ENCODE data around the gene PNMT. TPM values are rescaled to one million over a fixed set of nuclear protein-coding genes. Genes with fewer than 3 reads are reported as not detected.

PNMT gene
- total RNA-seq, 1 donor from 2014 or later: not detected

GRCh38 chr17:39638317-39638716, 29.9 kb upstream of the PNMT start:
- H3K27ac Mint-ChIP-seq (ENCODE audit: unreplicated experiment): no peak overlapping the region
- peaks cover 7% of the 10 kb centered on the region for H3K9me3 Mint-ChIP-seq (ENCODE audit: unreplicated experiment)
- no peak for DNase-seq
- TF ChIP-seq, protein P1, sequence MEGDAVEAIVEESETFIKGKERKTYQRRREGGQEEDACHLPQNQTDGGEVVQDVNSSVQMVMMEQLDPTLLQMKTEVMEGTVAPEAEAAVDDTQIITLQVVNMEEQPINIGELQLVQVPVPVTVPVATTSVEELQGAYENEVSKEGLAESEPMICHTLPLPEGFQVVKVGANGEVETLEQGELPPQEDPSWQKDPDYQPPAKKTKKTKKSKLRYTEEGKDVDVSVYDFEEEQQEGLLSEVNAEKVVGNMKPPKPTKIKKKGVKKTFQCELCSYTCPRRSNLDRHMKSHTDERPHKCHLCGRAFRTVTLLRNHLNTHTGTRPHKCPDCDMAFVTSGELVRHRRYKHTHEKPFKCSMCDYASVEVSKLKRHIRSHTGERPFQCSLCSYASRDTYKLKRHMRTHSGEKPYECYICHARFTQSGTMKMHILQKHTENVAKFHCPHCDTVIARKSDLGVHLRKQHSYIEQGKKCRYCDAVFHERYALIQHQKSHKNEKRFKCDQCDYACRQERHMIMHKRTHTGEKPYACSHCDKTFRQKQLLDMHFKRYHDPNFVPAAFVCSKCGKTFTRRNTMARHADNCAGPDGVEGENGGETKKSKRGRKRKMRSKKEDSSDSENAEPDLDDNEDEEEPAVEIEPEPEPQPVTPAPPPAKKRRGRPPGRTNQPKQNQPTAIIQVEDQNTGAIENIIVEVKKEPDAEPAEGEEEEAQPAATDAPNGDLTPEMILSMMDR (IDR thresholded peaks at IDR 0.05; ENCODE audit: partially characterized antibody, unreplicated experiment): no peak
- H3K36me3 Mint-ChIP-seq (ENCODE audit: unreplicated experiment): no peaks in the 10 kb centered on the region
- peaks cover 9% of the 10 kb centered on the region for H3K4me1 Mint-ChIP-seq (ENCODE audit: low read depth, unreplicated experiment)
- H3K4me3 Mint-ChIP-seq (ENCODE audit: unreplicated experiment): peak overlapping the region; percentile 96
- H3K27me3 Mint-ChIP-seq (ENCODE audit: unreplicated experiment): peaks cover 7% of the 10 kb centered on the region

GRCh38 chr17:39639043-39639442, 29.2 kb upstream of the PNMT start:
- no peaks in the 10 kb centered on the region for H3K36me3 Mint-ChIP-seq (ENCODE audit: unreplicated experiment)
- TF ChIP-seq, protein P1 (IDR thresholded peaks at IDR 0.05; ENCODE audit: partially characterized antibody, unreplicated experiment): no peak
- H3K4me3 Mint-ChIP-seq (ENCODE audit: unreplicated experiment): no peak overlapping the region
- peaks cover 9% of the 10 kb centered on the region for H3K27me3 Mint-ChIP-seq (ENCODE audit: unreplicated experiment)
- DNase-seq: no peak
- H3K9me3 Mint-ChIP-seq (ENCODE audit: unreplicated experiment): peaks cover 4% of the 10 kb centered on the region
- H3K4me1 Mint-ChIP-seq (ENCODE audit: low read depth, unreplicated experiment): peaks cover 9% of the 10 kb centered on the region
- H3K27ac Mint-ChIP-seq (ENCODE audit: unreplicated experiment): peak overlapping the region; percentile 1

DNA sequence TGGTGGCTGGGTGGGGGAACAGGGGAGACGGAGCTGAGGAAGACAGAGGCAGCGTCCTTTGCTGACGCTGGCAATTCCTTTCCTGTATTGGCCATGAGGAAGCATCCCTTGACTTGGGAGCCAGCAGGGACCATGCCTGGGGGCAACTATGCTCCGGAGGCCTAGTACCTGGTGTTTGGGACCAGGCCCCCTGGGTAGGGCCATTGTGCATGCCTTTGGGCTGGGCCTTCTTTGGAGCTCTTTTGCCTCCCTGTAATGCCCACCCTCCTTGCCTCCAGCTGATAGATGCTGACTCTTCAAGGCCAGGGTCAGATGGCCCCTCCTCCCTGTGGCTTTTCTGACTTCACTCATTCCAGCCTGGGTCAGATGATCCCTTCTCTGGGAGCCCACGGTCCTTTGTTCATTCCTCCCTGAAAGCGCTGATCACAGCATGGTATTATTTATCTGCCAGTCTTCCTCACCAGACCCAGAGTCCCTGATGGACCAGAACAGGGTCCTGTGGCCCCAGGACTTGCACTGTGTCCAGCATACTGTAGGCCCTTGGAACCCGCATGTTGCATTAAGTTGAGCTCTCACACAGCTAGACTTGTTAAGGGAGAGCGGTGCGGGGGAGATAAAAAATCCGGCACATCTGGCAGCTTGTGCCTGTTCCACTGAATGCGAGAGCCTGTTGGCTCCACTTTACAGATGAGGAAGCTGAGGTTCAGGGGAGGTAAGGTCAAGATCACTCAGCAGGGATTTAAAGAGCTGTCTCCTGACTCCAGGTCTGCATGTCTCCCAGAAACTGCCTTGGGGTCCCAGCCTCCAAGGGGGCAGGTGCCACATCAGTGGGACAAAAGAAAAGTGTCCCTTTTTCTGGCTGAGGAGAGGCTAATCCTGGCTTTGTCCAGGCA, 28.4 kb upstream of the PNMT start:
- TF ChIP-seq, protein P1 (IDR thresholded peaks at IDR 0.05; ENCODE audit: partially characterized antibody, unreplicated experiment): no peak
- no peak for DNase-seq
- H3K9me3 Mint-ChIP-seq (ENCODE audit: unreplicated experiment): peaks cover 4% of the 10 kb centered on the region
- H3K4me3 Mint-ChIP-seq (ENCODE audit: unreplicated experiment): no peak overlapping the region
- H3K36me3 Mint-ChIP-seq (ENCODE audit: unreplicated experiment): no peaks in the 10 kb centered on the region
- H3K4me1 Mint-ChIP-seq (ENCODE audit: low read depth, unreplicated experiment): peaks cover 9% of the 10 kb centered on the region
- no peak overlapping the region for H3K27ac Mint-ChIP-seq (ENCODE audit: unreplicated experiment)
- peaks cover 9% of the 10 kb centered on the region for H3K27me3 Mint-ChIP-seq (ENCODE audit: unreplicated experiment)

GRCh38 chr17:39640591-39641031, 27.6 kb upstream of the PNMT start:
- peaks cover 2% of the 10 kb centered on the region for H3K9me3 Mint-ChIP-seq (ENCODE audit: unreplicated experiment)
- no peak overlapping the region for H3K27ac Mint-ChIP-seq (ENCODE audit: unreplicated experiment)
- no peak overlapping the region for H3K4me3 Mint-ChIP-seq (ENCODE audit: unreplicated experiment)
- peaks cover 9% of the 10 kb centered on the region for H3K27me3 Mint-ChIP-seq (ENCODE audit: unreplicated experiment)
- H3K36me3 Mint-ChIP-seq (ENCODE audit: unreplicated experiment): no peaks in the 10 kb centered on the region
- H3K4me1 Mint-ChIP-seq (ENCODE audit: low read depth, unreplicated experiment): peaks cover 8% of the 10 kb centered on the region
- TF ChIP-seq, protein P1 (IDR thresholded peaks at IDR 0.05; ENCODE audit: partially characterized antibody, unreplicated experiment): no peak
- DNase-seq: no peak

DNA sequence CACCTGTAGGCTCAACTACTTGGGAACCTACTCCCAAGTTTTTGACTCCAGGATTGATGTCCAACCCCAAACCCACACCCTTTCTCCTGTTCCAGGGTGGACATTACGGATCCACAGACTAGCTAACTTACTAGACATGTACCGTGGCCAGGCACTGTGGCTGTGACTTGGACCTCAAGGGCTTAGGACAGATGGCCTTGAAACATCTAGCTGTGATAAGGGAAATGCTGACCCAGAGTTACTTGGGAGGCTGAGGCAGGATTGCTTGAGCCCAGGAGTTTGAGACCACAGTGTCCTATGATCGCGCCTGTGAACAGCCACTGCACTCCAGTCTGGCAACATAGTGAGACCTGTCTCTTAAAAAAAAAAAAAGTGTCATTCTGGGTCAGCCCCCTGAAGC, 27.2 kb upstream of the PNMT start:
- DNase-seq: no peak
- H3K27me3 Mint-ChIP-seq (ENCODE audit: unreplicated experiment): peaks cover 9% of the 10 kb centered on the region
- peaks cover 2% of the 10 kb centered on the region for H3K9me3 Mint-ChIP-seq (ENCODE audit: unreplicated experiment)
- H3K4me1 Mint-ChIP-seq (ENCODE audit: low read depth, unreplicated experiment): peaks cover 8% of the 10 kb centered on the region
- H3K36me3 Mint-ChIP-seq (ENCODE audit: unreplicated experiment): no peaks in the 10 kb centered on the region
- H3K27ac Mint-ChIP-seq (ENCODE audit: unreplicated experiment): no peak overlapping the region
- no peak overlapping the region for H3K4me3 Mint-ChIP-seq (ENCODE audit: unreplicated experiment)
- TF ChIP-seq, protein P1 (IDR thresholded peaks at IDR 0.05; ENCODE audit: partially characterized antibody, unreplicated experiment): no peak

Data from glutamatergic neuron (in vitro differentiated cells).